CD4-positive, alpha-beta T cell treated with Interferon gamma for 1 hour (primary cell): ENCODE results near the gene KLHL29.
"Not testable (repeated sequence)": the region's sequence is repeated elsewhere in the genome, so short reads cannot be mapped to it uniquely, and the experiment has no call there.

ENCODE experiments used
- DNase-seq: peaks from one replicate; pipeline ENCODE4 v3.0.0-alpha.2; 2020

The KLHL29 gene

DNA sequence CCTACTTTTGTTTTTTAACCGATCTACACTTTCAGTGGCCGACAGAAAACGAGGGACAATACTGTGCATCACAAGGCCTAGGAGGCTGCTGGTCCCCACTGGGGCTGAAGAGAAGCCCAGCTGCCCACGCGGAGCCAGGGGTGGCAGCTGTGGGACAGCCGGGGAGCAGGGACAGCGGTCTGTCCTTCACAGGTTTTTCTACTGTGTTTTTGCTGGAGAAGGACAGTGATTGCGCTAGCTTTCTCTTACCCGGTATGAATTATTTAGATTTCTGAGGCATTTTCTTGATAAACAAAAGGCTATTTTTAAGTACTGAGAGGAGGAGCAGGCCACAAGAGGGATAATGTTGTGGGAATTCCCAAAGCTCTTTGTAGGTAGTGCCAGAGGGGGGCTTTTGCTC, 322.1 kb downstream of the KLHL29 start:
- no peak for DNase-seq

DNA sequence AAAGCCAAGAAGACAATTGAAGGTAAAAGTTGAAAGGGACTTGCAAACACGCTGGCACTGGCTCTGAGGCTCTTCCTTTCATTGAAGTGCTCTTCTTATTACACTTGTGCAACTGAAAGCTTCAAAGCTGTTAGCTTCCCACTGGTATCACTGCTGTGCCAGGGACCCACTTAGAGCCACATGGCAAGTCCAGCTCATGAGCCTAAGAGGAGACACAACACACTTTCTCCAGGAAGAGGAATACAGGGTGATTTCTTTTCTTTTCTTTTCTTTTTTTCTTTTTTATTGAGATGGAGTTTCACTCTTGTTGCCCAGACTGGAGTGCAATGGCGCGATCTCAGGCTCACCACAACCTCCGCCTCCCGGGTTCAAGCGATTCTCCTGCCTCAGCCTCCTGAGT, 323.8 kb downstream of the KLHL29 start:
- no peak for DNase-seq

DNA sequence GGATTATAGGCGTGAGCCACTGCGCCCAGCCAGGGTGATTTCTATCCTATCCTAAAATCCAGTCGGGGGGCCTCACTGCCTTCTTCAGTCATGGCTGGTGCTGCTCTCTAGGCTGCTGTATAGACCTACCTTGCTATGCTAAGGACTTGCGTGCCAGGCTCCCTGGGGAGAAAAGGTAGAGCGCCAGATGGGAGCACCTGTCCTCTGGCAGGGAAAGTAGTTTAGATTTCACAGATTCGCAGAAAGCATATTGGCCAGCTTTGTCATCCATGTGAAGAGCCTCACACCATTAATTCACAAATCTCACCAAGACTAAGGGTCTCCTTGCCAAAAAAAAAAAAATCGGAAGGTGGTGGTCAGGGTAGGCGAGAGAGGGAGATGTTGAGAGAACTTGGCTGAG, 324.3 kb downstream of the KLHL29 start:
- no peak for DNase-seq

DNA sequence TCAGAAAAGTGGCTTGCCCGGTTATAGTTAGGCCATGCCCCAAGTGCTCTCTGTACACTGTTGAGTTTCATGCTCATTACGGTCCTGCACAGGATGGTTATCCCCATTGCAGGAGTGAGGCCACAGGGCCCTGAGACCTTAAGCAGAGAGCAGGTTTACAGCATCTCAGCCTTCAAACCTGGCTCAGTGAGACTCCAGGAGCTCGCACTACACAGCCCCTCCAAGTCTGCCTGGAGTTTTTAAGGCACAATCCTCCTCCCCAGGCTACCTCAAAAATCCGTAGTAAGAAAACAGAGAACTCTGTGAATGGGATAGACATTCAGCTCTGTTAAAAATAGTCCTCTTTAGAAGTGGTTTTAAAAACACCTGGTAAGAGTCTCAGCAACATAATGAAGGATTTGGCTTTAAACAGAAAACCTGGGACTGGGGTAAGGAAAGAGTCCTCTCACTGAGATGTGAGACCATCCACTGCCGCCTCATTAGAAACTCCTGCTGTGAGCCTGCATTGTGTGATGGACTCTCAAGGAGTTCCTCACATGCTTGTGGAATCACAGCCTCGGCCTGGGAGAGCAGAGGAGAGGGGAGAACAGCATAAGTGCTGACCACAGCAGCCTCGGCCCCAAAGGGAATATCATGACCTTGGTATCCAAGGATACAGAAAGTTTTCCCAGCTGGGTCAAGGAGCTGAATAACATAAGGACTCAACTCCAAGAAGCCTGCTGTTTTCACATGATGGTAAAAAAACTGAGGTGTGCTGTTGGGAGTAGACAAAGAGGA, 327.2 kb downstream of the KLHL29 start:
- DNase-seq: no peak

DNA sequence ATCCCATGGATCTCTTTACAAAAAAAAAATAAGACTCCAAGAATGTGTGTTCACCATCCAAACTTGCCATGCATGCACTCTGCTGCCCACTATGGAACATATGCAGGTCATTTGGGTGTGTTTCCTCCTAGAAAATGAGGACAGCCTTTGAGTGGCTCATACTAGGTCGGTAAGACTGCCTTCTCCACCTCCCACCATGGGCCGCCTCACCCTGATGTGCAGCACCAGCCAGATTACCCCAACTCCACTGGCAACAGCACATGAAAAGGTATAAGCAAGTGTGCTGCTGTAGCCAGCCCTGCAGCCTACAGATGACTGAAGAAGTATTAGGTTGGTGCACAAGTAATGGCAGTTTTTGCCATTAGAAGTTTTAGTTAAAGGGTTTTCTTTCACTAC, 327.8 kb downstream of the KLHL29 start:
- no peak for DNase-seq

DNA sequence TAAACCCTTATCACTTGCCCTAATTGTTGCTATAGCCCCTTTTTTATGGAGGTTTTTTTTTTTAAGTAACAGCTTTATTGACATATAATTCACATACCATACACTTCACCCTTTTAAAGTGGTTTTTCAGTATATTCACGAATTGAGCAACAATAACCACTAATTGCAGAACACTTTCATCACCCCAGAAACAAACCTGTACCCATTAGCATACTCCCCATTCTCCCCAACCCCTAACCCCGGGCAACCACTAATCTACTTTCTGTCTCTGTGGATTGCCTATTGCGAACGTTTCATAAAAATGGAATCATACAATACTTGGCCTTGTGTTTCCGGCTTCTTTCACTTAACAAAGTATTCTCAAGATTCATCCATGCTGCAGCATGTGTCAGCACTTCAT, 328.4 kb downstream of the KLHL29 start:
- DNase-seq: no peak

DNA sequence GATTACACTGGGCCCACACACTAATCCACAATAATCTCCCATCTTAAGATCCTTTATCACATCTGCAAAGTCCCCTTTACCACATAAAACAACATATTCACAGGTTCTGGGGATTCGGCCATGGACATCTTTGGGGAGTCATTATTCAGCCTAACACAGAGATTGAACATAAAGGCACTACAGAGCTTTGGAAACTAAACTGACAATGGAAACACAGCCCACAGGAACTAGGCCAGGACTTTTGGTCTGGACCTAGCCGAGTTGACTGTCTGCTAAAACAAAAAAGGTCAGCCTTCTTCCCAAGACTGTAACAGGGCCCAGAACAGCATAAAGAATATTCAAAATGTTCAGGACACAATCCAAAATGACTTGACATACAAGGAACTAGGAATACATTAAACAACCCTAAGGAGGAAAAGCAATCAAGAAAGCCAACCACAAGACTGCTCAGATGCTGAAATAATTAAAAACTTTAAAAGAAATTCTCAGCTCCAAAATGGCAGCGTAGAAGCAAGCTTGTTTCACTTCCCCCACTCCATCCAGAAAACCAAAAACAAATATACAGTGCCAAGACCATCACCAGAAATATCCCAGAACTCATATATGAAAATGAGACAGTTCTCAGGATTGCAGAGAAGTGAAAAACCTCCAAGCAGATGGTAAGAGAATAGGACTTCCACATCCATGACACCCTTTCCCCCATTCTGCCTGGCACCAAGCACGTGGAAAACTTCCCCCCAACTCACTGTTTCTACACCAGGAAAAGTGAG, 334.1 kb downstream of the KLHL29 start:
- DNase-seq: no peak

DNA sequence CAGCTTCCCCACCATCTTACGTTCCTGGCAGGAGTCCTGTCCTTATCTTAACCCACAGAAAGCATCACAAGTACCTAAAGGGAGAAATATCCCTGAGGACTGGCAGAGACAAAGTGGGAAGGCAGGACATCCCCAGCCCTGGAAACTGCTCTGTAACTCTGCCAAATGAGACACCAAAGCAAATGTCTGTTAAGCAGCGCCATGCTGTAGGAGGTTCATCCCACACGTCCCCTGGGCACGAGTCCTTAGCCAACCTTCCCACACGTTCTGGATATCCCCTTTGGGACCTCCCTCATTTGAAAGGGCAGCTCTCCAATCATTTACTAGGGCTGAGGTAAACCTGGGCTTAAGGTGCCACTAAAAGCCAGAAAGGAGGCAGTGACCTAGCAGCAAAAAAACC, 334.7 kb downstream of the KLHL29 start:
- no peak for DNase-seq

DNA sequence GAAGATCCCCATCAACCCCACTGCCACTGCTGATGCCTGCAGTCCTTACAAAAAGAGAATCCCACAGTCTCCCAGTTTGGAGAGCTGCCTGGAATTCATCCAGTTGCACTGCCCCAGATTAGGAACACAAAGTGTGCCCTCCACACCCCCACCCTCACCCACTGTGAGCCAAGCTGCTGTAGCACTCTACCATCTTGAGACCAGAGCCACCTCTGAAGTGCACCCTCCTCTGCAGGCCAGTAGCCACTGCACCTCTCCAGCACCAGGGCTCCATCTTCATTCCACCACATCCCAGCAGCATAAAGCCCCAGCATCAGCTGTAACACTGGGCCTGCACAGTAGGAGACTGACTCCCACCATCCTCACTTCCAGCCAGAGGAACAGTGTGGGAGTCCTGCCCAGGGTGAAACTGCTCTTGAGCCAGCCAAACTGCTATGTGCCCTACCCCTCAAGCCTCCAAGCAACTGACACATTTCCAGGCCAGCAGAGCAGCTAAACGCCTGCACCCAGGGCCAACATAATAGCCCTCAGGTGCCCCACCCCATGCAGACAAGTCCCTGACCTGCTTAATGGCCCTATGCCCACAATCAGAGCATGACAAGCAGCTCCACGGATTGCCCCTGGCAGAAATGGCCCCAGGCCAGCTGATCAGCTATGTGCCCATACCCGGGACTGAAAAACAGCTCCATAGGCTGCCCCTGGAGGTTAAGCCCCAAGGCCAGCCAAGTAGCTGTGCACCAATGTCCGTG, 335.9 kb downstream of the KLHL29 start:
- DNase-seq: no peak

DNA sequence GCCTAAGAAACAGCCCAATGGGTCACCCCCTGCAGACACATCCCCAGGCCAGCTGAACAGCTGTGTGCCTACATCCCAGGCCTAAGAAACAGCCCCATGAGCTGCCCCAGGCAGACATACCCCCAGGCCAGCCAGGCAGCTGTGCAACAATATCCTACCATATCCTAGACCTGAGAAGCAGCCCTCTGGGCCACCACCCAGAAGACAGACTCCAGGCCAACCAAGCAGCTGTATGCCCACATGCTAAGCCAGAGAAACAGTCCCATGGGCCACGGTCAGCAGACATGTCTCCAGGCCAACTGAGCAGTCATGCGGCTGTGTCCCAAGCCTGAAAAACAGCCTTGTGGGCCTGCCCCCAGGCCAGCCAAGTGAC, 336.5 kb downstream of the KLHL29 start:
- no peak for DNase-seq

DNA sequence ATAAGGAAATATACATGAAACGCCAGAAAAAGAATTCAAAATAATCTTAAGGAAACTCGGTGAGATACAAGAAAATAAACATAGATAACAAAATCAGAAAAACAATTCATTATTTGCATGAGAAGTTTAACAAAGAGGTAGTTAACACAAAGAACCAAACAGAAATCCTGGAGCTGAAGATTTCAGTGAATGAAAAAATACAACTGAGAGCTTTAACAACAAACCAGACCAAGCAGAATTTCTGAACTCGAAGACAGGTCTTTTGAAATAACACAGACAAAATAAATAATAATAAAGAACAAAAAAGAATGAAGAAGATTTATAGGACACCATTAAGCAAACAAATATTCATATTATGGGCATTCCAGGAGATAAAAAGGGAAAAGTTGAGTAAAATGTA, 337.3 kb downstream of the KLHL29 start:
- DNase-seq: no peak

DNA sequence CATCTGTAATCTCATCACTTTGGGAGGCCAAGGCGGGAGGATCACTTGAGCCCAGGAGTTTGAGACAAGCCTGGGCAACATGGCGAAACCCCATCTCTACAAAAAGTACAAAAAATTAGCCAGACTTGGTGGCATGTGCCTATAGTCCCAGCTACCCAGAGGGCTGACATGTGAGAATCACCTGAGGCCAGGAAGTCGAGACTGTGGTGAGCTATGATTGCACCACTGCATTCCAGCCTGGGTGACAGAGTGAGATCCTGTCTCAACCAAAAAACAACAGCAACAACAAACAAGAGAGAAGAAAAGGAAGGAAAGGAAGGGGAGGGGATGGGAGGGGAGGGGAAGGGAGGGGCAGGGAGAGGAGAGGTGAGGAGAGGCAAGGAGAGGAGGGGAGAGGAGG, 338.1 kb downstream of the KLHL29 start:
- DNase-seq: not testable (repeated sequence)

DNA sequence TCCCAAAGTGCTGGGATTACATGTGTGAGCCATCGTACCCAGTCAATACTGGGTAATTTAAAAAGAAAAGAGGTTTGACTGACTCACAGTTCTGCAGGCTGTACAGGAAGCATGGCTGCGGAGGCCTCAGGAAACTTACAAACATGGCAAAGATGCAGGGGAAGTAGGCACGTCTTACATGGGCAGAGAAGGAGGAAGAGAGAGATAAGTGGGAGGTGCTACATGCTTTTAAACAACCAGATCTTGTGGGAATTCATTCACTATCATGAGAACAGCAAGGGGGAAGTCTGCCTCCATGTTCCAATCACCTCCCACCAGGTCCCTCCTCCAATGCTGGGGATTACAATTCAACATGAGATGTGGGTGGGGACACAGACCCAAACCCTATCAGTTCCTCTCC, 349.4 kb downstream of the KLHL29 start:
- DNase-seq: no peak

DNA sequence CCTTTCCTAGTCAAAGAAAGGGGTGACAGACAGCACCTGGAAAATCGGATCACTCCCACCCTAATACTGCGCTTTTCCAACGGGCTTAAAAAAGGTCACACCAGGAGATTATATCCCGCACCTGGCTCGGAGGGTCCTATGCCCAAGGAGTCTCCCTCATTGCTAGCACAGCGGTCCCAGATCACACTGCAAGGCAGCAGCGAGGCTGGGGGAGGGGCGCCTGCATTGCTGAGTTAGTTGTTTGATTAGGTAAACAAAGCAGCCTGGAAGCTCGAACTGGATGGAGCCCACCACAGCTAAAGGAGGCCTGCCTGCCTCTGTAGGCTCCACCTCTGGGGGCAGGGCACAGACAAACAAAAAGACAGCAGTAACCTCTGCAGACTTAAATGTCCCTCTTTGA, 351.8 kb downstream of the KLHL29 start:
- not testable (repeated sequence) for DNase-seq

DNA sequence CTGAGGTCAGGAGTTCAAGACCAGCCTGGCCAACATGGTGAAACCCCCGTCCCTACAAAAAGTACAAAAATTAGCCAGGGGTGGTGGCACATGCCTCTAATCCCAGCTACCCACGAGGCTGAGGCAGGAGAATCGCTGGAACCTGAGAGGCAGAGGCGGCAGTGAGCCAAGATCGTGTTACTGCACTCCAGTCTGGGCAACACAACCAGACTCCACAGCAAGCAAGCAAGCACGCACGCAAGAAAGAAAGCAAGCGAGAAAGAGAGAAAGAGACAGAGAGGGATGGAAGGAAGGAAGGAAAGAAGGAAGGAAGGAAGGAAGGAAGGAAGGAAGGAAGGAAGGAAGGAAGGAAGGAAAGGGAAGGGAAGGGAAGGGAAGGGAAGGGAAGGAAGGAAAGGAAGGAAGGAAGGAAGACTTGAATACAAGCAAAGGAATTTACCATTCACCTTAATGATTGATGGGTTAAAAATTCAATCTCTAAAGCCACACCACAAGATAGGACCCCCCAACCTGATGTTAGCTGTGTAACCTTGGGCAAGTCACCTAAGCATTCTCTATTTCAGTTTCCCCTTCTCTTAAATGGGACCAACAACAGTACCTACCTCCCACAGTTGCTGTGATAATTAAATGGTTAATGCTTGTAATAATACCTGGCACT, 360.2 kb downstream of the KLHL29 start:
- no peak for DNase-seq

DNA sequence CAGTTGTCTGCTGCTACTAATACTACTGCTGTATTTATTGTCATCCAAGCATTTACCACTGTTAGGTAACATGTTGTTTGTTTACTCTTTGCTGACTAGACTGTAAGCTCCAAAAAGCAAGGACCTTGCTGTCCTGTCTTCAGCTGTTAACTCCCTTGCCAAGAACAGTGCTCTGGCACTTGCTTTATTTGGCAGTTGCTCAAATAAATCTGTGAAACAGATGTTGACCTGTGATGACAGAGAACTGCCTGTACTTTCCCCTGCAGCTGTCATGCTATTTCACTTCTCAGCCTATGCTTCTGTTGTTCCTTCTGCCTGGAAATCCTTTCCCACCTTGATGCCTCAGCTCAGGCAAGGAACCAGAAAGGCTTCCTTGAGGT, 360.7 kb downstream of the KLHL29 start:
- no peak for DNase-seq

DNA sequence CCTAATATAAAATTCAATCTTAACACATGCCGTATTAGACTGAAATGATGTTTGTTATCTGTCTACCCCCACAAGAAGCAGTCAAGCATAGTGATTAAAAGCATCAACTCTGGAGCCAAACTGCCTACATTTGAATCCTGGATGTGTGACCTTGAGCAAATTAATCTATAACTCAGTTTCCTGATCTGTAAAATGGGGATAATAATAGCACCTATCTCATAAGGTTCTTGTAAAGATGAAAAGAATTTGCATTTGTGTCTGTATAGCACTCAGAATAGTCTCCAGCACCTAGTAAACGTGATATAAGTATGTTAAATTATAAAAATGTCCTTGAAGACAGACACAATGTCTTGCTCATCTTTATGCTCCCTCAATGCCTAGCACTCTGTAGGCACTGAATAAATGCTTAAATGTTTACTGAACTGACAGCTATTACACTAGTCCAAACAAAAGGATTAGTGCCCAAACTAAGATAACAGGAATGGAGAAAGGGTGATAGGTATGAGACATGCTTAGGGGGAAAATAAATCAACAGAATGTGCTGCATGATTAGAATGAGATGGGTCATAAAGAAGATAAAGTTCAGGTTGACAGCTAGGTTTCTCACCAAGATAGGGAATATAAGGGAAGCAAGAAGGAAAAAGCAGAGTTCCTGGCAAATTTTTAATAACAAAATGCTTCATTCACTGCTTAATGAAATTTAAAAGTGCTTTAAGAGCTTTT, 361.3 kb downstream of the KLHL29 start:
- no peak for DNase-seq

DNA sequence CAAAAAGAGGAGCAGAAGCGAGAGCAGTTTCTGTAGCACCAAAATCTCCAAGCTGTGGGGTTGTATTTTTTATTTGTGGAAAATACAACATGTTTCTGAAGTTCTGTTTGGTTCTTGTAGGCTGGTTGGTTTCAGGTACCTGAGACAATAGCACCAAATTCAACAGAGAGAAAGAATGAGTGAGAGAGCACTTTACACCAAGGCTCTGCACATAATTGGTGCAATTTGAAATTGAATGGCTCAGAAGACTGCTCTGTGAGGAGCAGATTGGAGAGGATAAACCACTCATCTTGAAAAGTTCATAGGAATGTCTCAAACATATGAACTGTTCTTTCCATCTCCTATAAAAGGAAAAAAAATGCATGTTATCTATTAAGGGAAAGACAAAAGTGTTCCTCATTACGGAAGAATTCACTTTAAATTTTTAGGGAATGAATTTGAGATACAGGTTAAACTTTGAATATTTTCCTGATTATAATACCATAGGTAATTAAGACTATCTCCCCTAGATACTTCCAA, 366.8 kb downstream of the KLHL29 start:
- DNase-seq: no peak

DNA sequence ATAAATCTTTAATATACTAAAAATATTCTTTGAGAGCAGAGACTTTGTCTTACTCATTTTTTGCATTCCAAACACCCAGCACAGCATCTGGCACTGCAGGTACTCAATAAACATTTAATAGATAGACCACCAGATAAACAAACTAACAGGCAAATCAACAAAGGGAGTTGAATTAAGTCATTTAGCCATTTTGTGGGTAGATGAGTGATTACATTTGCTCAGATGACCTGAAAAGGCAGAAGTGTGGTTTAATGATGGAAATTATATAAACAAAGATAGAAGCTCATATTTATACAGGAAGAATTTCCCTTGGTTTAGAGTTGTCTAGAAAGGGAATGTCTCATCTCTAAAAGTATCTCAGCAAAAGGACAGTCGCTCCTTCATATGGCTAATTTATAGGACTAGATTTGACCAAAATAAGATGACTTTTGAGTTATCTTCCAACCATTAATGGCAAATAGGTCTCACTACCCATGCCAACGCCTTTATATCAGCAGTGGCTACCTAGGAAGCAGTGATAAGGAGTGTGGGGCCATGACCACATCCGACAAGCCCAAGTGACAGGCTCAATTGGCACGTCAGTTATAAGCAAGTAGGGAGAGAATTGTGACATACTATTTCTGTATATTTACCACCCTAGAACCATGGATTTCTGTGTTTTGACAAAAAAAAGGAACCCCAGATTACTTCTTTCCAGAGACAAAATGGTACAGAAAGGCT, 368.5 kb downstream of the KLHL29 start:
- DNase-seq: no peak

DNA sequence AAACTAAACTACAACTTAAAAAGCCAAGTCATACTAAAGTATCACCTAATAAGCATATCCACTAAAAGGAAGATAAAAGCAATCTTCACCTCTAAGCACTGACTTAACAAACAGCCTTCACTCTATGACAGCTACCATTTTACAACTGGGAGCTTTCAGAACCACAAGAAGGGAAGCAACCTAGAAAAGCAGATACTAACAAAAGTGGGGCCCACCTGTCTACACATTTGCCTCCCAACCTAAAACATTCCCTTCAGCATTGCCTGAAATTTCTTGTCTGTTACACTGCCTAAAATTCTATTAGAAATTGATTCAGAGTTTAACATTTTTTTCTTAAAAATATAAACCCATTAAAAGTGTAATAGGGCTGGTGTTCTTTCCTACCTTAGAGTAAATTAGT, 370.0 kb downstream of the KLHL29 start:
- no peak for DNase-seq

DNA sequence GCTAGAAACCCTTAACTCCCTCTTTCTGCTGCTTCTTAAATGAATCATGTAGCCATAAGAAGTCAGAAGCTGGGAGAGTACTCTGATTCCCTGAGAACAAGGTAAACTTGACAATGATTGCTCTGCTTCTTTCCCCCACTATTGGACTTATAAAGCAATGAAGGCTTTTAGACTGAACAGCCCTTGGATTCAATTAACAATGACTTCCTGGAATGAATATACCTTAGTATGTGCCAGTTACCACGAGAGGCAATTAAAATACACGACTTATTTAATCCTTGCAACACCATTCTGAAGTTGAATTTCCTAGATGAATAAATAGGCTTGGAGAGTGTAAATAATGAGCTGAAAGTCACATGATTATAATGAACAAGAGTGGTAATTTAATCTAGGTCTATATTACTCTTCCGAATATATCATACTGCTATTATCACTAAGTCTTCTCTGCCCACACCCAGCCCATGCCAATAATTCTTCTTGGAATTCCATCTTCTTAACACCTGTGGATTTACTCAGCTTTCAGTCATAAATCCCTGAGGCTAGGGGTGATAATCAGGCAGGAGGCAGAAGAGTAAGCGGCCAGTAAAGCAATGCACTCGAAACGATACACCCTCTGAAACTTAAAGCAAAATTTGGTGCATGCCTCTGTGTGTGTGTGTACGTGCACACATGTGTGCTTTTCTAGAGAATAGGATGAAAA, 371.8 kb downstream of the KLHL29 start:
- DNase-seq: no peak
